HepG2 (cell line): ENCODE measurements around the gene MZF1. TPM values are rescaled to one million over a fixed set of nuclear protein-coding genes. Genes with fewer than 3 reads are reported as not detected.

ENCODE experiments used
- ATAC-seq: fragments of 200-7000 bp; cut with Tn5 transposase; 3 replicates; pipeline ENCODE4 v1.9.1; 2020; ENCODE audit warnings: mild to moderate bottlenecking, moderate library complexity
- BruUV-seq: library from RNA; stranded (reverse); fragments of 400-500 nt; replicated peaks from 2 replicates; lab custom pipeline; 2021; lab: Mats Ljungman, UMichigan
- CTCF ChIA-PET: fragments of 300-600 bp; formaldehyde crosslinking; extraction: SDS; loops from one replicate; lab custom pipeline; 2021; ENCODE audit warnings: low total read pairs, inconsistent platforms, low intra/inter-chr PET ratio; lab: Yijun Ruan, JAX
- POLR2A ChIA-PET: fragments of 350-600 bp; sonication (Branson Sonifier 250); formaldehyde crosslinking; loops from one replicate; lab custom pipeline; 2020; ENCODE audit warnings: antibody characterized with exemption, inconsistent platforms; lab: Yijun Ruan, JAX
- DNase-seq: peaks from one replicate; pipeline ENCODE4 v3.0.0-alpha.2; 2015; ENCODE audit warnings: low spot score
- FAIRE-seq: peaks from 3 replicates; lab custom pipeline; 2011; peaks lifted over from hg19 to GRCh38; lab: Jason Lieb, UNC
- H2AFZ ChIP-seq: one replicate; pipeline ENCODE4 v1.6.1; 2011; ENCODE audit warnings: low read length, inconsistent platforms
- H3K27ac ChIP-seq: fragments of 300-600 bp; 3 replicates; pipeline ENCODE4 v1.8.0; 2011; ENCODE audit warnings: mixed run types, mild to moderate bottlenecking, mixed read lengths, low read length, inconsistent platforms; ENCODE audit not compliant: insufficient read depth; ENCODE audit errors: extremely low read length
- H3K27me3 ChIP-seq, 2 experiments: fragments of 200-600 bp in 1 of 2; 2 replicates in 1 of 2; 3 replicates in 1 of 2; pipeline versions ENCODE4 v1.6.0 to v1.8.0; 2011; ENCODE audit warnings: low read length in 2 of 2, mild to moderate bottlenecking in 2 of 2, moderate library complexity in 2 of 2, inconsistent platforms in 1 of 2; ENCODE audit not compliant: insufficient read depth in 2 of 2, control insufficient read depth in 1 of 2
- H3K36me3 ChIP-seq, 2 experiments: fragments of 200-600 bp in 1 of 2; replicated peaks in 1 of 2; 2 replicates in 1 of 2; 3 replicates in 1 of 2; pipeline versions ENCODE4 v1.5.1 to v1.8.0; 2011; ENCODE audit warnings: low read length in 2 of 2, inconsistent platforms in 1 of 2; ENCODE audit not compliant: insufficient read depth in 2 of 2, control insufficient read depth in 1 of 2
- H3K4me1 ChIP-seq: 2 replicates; pipeline ENCODE4 v1.5.1; 2012; ENCODE audit warnings: low read length, inconsistent platforms; ENCODE audit not compliant: insufficient read depth
- H3K4me2 ChIP-seq: 2 replicates; pipeline ENCODE4 v1.6.0; 2011; ENCODE audit warnings: low read depth, low read length, inconsistent platforms
- H3K4me3 ChIP-seq, 3 experiments: fragments of 200-600 bp in 1 of 3; sonication (generic), shearing (Covaris generic) in 1 of 3; replicated peaks in 1 of 3; 2 replicates each; pipeline ENCODE4 v1.5.1; 2011 to 2016; ENCODE audit warnings: low read length in 3 of 3, inconsistent platforms in 2 of 3, low read depth in 2 of 3, mild to moderate bottlenecking in 2 of 3, control low read depth in 1 of 3, mixed read lengths in 1 of 3; ENCODE audit not compliant: insufficient read depth in 1 of 3
- H3K79me2 ChIP-seq: one replicate; pipeline ENCODE4 v1.6.1; 2011; ENCODE audit warnings: low read length, inconsistent platforms; ENCODE audit not compliant: insufficient read depth
- H3K9ac ChIP-seq: 2 replicates; pipeline ENCODE4 v1.6.0; 2011; ENCODE audit warnings: mild to moderate bottlenecking, low read depth, low read length, inconsistent platforms; ENCODE audit not compliant: insufficient read depth
- H3K9me3 ChIP-seq: 2 replicates; pipeline ENCODE4 v1.5.1; 2012; ENCODE audit warnings: mild to moderate bottlenecking, low read length
- H4K20me1 ChIP-seq: 2 replicates; pipeline ENCODE4 v1.6.0; 2011; ENCODE audit warnings: inconsistent platforms, mild to moderate bottlenecking, low read length, moderate library complexity; ENCODE audit not compliant: insufficient read depth
- ARNT ChIP-seq: fragments of 450-650 bp; IDR thresholded peaks from 2 replicates; pipeline ENCODE4 v1.6.1; 2017
- HCFC1 ChIP-seq: fragments of 150-350 bp; IDR thresholded peaks from 2 replicates; pipeline ENCODE4 v1.6.1; 2014; ENCODE audit warnings: low read depth, low read length
- HMGA1 ChIP-seq: sonication (generic); formaldehyde crosslinking; conservative IDR thresholded peaks from 2 replicates; pipeline ENCODE4 v1.4.0; 2020; ENCODE audit warnings: missing genetic modification reagents
- KLF6 ChIP-seq: IDR thresholded peaks from 2 replicates; pipeline ENCODE4 v1.8.0; 2016; ENCODE audit warnings: missing biosample characterization, missing genetic modification reagents
- ZNF441 ChIP-seq: sonication (generic); formaldehyde crosslinking; IDR thresholded peaks from 2 replicates; pipeline ENCODE4 v1.7.0; 2021; ENCODE audit warnings: missing genetic modification reagents, borderline replicate concordance
- WGBS: methylation state at CpG from one replicate; pipeline ENCODE4 v1.1.6; 2017; ENCODE audit warnings: low lambda C conversion rate; 5-methylcytosine and 5-hydroxymethylcytosine counted together
- in situ Hi-C: cut with HindIII; loops from 2 replicates; pipeline ENCODE4 v1.10.0; 2017; ENCODE audit warnings: low pct_unique_long_range_greater_than_20kb; ENCODE audit not compliant: extremely low pct_ligation_motif_present
- intact Hi-C: fragments of 100-400 bp; cut with micrococcal nuclease; formaldehyde crosslinking; loops from one replicate; pipeline ENCODE4 v1.10.0; 2022; ENCODE audit not compliant: unreplicated experiment
- polyA plus RNA-seq, 8 experiments: library from polyadenylated mRNA; depleted of rRNA in 3 of 8; stranded (reverse) in 7 of 8; unstranded in 1 of 8; fragments of >200 nt; fragmentation: Illumina TruSeq in 4 of 8; extraction: Trizol in 4 of 8; gene quantifications; 2 replicates each; pipeline versions ENCODE4 v1.2.1 to v1.2.3, GENCODE V29; 2011 to 2016; ENCODE audit warnings: low read depth in 4 of 8, missing spikeins in 1 of 8, mixed read lengths in 1 of 8; ENCODE audit not compliant: insufficient read depth in 1 of 8
- total RNA-seq, 5 experiments: library from RNA; depleted of rRNA; stranded (reverse); fragments of >200 nt; fragmentation: Illumina TruSeq; extraction: Trizol; gene quantifications; 2 replicates each; pipeline ENCODE4 v1.2.3, GENCODE V29; 2016; ENCODE audit warnings: low read depth in 1 of 5
- TF ChIP-seq, protein P1 (sequence below): sonication (generic); formaldehyde crosslinking; conservative IDR thresholded peaks from 2 replicates; pipeline ENCODE4 v1.4.0; 2020; ENCODE audit warnings: missing genetic modification reagents
- TF ChIP-seq, protein P2 (sequence below): sonication (generic); formaldehyde crosslinking; IDR thresholded peaks from 2 replicates; pipeline ENCODE4 v1.4.0; 2020; ENCODE audit warnings: mild to moderate bottlenecking, low read depth, missing genetic modification reagents
- TF ChIP-seq, protein P3 (sequence below): sonication (generic); formaldehyde crosslinking; IDR thresholded peaks from 2 replicates; pipeline ENCODE4 v1.4.0; 2020; ENCODE audit warnings: missing genetic modification reagents
- TF ChIP-seq, protein P4 (sequence below): sonication (generic); formaldehyde crosslinking; IDR thresholded peaks from 2 replicates; pipeline ENCODE4 v1.4.0; 2020; ENCODE audit warnings: missing genetic modification reagents
- TF ChIP-seq, protein P5 (sequence below): sonication (generic); formaldehyde crosslinking; IDR thresholded peaks from 2 replicates; pipeline ENCODE4 v1.4.0; 2020; ENCODE audit warnings: low read depth, mild to moderate bottlenecking, missing genetic modification reagents

Gene MZF1
- total and polyA plus RNA-seq, 2 of the 13 experiments (the other 11 are each of a cell fraction or from before 2014, with no cell fraction given), result 3.1 to 8.1 TPM

DNA sequence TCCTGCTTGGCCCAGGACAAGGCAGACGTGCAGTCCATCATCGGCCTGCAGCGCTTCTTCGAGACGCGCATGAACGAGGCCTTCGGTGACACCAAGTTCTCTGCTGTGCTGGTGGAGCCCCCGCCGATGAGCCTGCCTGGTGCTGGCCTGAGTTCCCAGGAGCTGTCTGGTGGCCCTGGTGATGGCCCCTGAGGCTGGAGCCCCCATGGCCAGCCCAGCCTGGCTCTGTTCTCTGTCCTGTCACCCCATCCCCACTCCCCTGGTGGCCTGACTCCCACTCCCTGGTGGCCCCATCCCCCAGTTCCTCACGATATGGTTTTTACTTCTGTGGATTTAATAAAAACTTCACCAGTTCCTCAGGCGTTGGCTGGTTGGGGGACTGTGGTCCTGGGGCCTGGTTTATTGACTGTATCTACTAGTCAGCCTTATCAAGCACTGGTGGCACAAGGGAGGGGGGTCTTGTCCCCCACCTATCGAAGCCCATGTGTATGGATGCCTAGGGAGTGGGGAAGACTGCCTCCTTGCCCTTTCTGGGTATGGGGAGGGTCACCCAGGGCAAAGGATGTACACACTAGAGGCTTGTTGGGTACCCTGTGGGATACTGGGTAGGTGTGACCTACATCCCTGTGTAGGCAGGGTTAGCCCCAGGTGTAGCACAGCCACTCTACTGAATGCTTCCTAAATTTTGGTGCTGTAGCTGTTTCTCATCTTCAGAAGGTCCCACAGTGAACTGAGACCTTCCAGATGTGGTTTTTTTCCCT is 22.6 kb downstream of the MZF1 start:
- DNase-seq, result no peak
- H3K36me3 ChIP-seq, result peaks cover 36 to 69% of the 10 kb centered on the region in 2 experiments
- no peak overlapping the region for H3K9ac ChIP-seq
- FAIRE-seq, result no peak
- no peak for ATAC-seq
- no peaks in the 10 kb centered on the region; a peak in 1 of 5 replicates for H3K27me3 ChIP-seq
- no peaks in the 10 kb centered on the region for H3K9me3 ChIP-seq
- peaks cover 31% of the 10 kb centered on the region for H3K79me2 ChIP-seq
- H3K4me2 ChIP-seq, result no peak overlapping the region
- no peak overlapping the region for H3K27ac ChIP-seq
- CTCF ChIA-PET, result no interaction called here
- POLR2A ChIA-PET, result interaction anchor here (0.6 to 2.5 kb wide), 3 partner anchors 9 to 37 kb away, joined by 3 to 8 read pairs (median 4); no protein-coding TSS in a partner anchor
- BruUV-seq, result no TSS peak
- in situ Hi-C loops, result no loop called here
- H3K4me3 ChIP-seq, result no peak overlapping the region
- WGBS, result 98% methylated on average over 5 of the region's 13 CpGs
- intact Hi-C loops, result no loop called here
- peaks cover 41% of the 10 kb centered on the region for H4K20me1 ChIP-seq
- peaks cover 38% of the 10 kb centered on the region for H3K4me1 ChIP-seq
- no peak overlapping the region for H2AFZ ChIP-seq
- no peak for TF ChIP-seq ARNT
- no peak for TF ChIP-seq HMGA1
- TF ChIP-seq, protein P1, sequence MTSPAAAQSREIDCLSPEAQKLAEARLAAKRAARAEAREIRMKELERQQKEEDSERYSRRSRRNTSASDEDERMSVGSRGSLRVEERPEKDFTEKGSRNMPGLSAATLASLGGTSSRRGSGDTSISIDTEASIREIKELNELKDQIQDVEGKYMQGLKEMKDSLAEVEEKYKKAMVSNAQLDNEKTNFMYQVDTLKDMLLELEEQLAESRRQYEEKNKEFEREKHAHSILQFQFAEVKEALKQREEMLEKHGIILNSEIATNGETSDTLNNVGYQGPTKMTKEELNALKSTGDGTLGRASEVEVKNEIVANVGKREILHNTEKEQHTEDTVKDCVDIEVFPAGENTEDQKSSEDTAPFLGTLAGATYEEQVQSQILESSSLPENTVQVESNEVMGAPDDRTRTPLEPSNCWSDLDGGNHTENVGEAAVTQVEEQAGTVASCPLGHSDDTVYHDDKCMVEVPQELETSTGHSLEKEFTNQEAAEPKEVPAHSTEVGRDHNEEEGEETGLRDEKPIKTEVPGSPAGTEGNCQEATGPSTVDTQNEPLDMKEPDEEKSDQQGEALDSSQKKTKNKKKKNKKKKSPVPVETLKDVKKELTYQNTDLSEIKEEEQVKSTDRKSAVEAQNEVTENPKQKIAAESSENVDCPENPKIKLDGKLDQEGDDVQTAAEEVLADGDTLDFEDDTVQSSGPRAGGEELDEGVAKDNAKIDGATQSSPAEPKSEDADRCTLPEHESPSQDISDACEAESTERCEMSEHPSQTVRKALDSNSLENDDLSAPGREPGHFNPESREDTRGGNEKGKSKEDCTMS (CRISPR knock-in tag), result no peak
- TF ChIP-seq HCFC1, result no peak
- TF ChIP-seq, protein P2, sequence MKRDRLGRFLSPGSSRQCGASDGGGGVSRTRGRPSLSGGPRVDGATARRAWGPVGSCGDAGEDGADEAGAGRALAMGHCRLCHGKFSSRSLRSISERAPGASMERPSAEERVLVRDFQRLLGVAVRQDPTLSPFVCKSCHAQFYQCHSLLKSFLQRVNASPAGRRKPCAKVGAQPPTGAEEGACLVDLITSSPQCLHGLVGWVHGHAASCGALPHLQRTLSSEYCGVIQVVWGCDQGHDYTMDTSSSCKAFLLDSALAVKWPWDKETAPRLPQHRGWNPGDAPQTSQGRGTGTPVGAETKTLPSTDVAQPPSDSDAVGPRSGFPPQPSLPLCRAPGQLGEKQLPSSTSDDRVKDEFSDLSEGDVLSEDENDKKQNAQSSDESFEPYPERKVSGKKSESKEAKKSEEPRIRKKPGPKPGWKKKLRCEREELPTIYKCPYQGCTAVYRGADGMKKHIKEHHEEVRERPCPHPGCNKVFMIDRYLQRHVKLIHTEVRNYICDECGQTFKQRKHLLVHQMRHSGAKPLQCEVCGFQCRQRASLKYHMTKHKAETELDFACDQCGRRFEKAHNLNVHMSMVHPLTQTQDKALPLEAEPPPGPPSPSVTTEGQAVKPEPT (CRISPR knock-in tag), result no peak
- no peak for TF ChIP-seq KLF6 (CRISPR knock-in tag)
- TF ChIP-seq ZNF441 (CRISPR knock-in tag), result no peak
- TF ChIP-seq, protein P3, sequence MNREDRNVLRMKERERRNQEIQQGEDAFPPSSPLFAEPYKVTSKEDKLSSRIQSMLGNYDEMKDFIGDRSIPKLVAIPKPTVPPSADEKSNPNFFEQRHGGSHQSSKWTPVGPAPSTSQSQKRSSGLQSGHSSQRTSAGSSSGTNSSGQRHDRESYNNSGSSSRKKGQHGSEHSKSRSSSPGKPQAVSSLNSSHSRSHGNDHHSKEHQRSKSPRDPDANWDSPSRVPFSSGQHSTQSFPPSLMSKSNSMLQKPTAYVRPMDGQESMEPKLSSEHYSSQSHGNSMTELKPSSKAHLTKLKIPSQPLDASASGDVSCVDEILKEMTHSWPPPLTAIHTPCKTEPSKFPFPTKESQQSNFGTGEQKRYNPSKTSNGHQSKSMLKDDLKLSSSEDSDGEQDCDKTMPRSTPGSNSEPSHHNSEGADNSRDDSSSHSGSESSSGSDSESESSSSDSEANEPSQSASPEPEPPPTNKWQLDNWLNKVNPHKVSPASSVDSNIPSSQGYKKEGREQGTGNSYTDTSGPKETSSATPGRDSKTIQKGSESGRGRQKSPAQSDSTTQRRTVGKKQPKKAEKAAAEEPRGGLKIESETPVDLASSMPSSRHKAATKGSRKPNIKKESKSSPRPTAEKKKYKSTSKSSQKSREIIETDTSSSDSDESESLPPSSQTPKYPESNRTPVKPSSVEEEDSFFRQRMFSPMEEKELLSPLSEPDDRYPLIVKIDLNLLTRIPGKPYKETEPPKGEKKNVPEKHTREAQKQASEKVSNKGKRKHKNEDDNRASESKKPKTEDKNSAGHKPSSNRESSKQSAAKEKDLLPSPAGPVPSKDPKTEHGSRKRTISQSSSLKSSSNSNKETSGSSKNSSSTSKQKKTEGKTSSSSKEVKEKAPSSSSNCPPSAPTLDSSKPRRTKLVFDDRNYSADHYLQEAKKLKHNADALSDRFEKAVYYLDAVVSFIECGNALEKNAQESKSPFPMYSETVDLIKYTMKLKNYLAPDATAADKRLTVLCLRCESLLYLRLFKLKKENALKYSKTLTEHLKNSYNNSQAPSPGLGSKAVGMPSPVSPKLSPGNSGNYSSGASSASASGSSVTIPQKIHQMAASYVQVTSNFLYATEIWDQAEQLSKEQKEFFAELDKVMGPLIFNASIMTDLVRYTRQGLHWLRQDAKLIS, result no peak
- TF ChIP-seq, protein P4, sequence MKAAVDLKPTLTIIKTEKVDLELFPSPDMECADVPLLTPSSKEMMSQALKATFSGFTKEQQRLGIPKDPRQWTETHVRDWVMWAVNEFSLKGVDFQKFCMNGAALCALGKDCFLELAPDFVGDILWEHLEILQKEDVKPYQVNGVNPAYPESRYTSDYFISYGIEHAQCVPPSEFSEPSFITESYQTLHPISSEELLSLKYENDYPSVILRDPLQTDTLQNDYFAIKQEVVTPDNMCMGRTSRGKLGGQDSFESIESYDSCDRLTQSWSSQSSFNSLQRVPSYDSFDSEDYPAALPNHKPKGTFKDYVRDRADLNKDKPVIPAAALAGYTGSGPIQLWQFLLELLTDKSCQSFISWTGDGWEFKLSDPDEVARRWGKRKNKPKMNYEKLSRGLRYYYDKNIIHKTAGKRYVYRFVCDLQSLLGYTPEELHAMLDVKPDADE (CRISPR knock-in tag), result no peak
- TF ChIP-seq, protein P5, sequence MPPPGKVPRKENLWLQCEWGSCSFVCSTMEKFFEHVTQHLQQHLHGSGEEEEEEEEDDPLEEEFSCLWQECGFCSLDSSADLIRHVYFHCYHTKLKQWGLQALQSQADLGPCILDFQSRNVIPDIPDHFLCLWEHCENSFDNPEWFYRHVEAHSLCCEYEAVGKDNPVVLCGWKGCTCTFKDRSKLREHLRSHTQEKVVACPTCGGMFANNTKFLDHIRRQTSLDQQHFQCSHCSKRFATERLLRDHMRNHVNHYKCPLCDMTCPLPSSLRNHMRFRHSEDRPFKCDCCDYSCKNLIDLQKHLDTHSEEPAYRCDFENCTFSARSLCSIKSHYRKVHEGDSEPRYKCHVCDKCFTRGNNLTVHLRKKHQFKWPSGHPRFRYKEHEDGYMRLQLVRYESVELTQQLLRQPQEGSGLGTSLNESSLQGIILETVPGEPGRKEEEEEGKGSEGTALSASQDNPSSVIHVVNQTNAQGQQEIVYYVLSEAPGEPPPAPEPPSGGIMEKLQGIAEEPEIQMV (CRISPR knock-in tag), result no peak
